Measurements from ENCODE around the gene LRRC45. TPM values are rescaled to one million over a fixed set of nuclear protein-coding genes. Genes with fewer than 3 reads are reported as not detected.
A peak's percentile ranks its signal among the peaks of the same experiment; 100 is the strongest.

The LRRC45 gene
- total RNA-seq, 5 donors from 2014 or later (not counting 1 experiment from before 2014, with no cell fraction given), result 13.3 to 28.5 (median 22.3) TPM

DNA sequence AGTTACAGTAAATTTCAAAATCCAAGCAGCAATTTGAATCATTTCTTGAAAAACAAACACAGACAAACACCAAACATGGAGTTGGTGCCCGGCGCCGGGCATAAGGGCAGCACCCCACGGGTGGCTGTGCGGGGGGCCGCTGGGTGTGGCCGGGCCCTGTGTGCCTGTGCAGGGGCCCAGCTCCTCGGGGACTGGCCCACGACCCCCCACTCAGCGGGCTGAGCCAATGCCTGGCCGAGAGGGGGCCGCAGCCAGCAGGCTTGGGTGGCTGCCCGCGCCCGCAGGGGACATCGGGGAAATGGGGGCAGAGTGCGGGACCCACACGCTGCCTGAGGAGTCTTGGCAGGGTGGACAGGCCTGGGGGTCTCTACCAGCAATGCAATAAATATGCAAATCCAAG lies 55.3 kb downstream of the LRRC45 start:
- H3K4me1 Mint-ChIP-seq, result no peaks in the 10 kb centered on the region
- no peak overlapping the region for H3K27ac Mint-ChIP-seq
- no peak for ATAC-seq (replicated peaks in 1 of 4)
- DNase-seq, result no peak
- Histone ChIP-seq H3K4me1 (ENCODE audit: control insufficient read depth in 1 of 2, extremely low read depth in 1 of 2, insufficient read depth in 2 of 2, low read length in 2 of 2) (no peaks in the 10 kb centered on the region), H3K9me3 (no peaks in the 10 kb centered on the region), H3K4me3 (ENCODE audit: control insufficient read depth in 1 of 2, extremely low read depth in 1 of 2, low read length in 1 of 2) (no peak overlapping the region), H3K36me3 (ENCODE audit: control insufficient read depth in 2 of 2, extremely low read depth in 1 of 2, insufficient read depth in 1 of 2, low read length in 1 of 2) (peaks cover 21 to 41% of the 10 kb centered on the region in 2 donors), H3K27me3 (replicated peaks in 1 of 2; ENCODE audit: control insufficient read depth in 2 of 2, extremely low read depth in 1 of 2, insufficient read depth in 2 of 2, low read length in 1 of 2) (no peaks in the 10 kb centered on the region), H3K27ac (ENCODE audit: low read length) (no peak overlapping the region)
- peaks cover 4% of the 10 kb centered on the region for H3K36me3 Mint-ChIP-seq
- no peak overlapping the region for H3K4me3 Mint-ChIP-seq
- 81% methylated on average over 15 of the region's 18 CpGs for WGBS (ENCODE audit: insufficient coverage)
- no peaks in the 10 kb centered on the region for H3K9me3 Mint-ChIP-seq
- POLR2A ChIA-PET, result interaction anchor here in 1 of 2 donors (0.6 kb wide), 1 partner anchor 17 kb away, joined by 3 read pairs; no protein-coding TSS in a partner anchor
- H3K27me3 Mint-ChIP-seq, result no peaks in the 10 kb centered on the region
- CTCF ChIA-PET, result interaction anchor here in 1 of 2 donors (0.6 kb wide), 1 partner anchor 19 kb away, joined by 3 read pairs; no protein-coding TSS in a partner anchor

DNA sequence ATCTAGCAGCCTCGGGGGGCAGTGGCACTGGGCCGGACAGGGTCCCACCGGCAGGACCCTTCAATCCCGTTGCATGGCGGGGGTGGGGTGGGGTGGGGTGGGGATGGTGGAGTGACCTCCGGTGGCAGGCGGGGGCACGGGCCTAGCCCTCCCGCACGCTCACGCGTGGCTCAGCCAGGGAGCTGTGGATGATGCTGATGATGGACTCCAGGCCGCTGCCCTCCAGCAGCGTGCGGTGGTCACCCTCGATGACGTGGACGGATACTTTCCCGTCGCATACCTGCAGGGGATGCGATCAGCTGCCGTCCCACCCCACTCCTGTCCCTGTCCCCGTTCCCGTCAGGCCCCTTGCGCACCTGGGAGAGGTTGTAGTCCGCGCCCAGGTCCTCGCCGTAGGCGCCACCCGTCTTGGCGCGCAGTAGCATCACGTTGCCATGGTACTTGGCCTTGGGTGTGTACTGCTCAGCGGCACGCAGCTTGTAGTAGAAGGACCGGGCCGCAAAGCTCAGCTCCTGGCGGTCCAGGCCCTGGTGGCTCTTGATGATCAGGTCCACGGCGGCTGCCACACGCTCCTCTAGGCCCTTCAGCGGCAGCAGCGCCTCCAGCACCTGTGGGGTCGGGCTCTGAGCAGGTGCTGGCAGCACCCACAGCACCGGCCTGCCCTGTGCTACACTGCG lies 56.0 kb downstream of the LRRC45 start:
- ATAC-seq (replicated peaks in 1 of 4) (peak in 1 of 4 experiments; percentile 5), DNase-seq (no peak)
- Mint-ChIP-seq H3K4me3 (no peak overlapping the region), H3K27me3 (no peaks in the 10 kb centered on the region), H3K27ac (no peak overlapping the region), H3K4me1 (no peaks in the 10 kb centered on the region), H3K36me3 (peaks cover 6% of the 10 kb centered on the region), H3K9me3 (no peaks in the 10 kb centered on the region)
- CTCF ChIA-PET, result interaction anchor here in 1 of 2 donors (0.6 kb wide), 1 partner anchor 20 kb away, joined by 3 read pairs; no protein-coding TSS in a partner anchor
- no peak overlapping the region for H3K27ac ChIP-seq (ENCODE audit: low read length)
- no peaks in the 10 kb centered on the region for H3K27me3 ChIP-seq (replicated peaks in 1 of 2; ENCODE audit: control insufficient read depth in 2 of 2, extremely low read depth in 1 of 2, insufficient read depth in 2 of 2, low read length in 1 of 2)
- H3K4me1 ChIP-seq (ENCODE audit: control insufficient read depth in 1 of 2, extremely low read depth in 1 of 2, insufficient read depth in 2 of 2, low read length in 2 of 2), result no peaks in the 10 kb centered on the region
- H3K4me3 ChIP-seq (ENCODE audit: control insufficient read depth in 1 of 2, extremely low read depth in 1 of 2, low read length in 1 of 2), result no peak overlapping the region
- POLR2A ChIA-PET, result no interaction called here
- 96% methylated on average over 39 of the region's 47 CpGs for WGBS (ENCODE audit: insufficient coverage)
- H3K36me3 ChIP-seq (ENCODE audit: control insufficient read depth in 2 of 2, extremely low read depth in 1 of 2, insufficient read depth in 1 of 2, low read length in 1 of 2), result peaks cover 26 to 46% of the 10 kb centered on the region in 2 donors
- H3K9me3 ChIP-seq, result no peaks in the 10 kb centered on the region

DNA sequence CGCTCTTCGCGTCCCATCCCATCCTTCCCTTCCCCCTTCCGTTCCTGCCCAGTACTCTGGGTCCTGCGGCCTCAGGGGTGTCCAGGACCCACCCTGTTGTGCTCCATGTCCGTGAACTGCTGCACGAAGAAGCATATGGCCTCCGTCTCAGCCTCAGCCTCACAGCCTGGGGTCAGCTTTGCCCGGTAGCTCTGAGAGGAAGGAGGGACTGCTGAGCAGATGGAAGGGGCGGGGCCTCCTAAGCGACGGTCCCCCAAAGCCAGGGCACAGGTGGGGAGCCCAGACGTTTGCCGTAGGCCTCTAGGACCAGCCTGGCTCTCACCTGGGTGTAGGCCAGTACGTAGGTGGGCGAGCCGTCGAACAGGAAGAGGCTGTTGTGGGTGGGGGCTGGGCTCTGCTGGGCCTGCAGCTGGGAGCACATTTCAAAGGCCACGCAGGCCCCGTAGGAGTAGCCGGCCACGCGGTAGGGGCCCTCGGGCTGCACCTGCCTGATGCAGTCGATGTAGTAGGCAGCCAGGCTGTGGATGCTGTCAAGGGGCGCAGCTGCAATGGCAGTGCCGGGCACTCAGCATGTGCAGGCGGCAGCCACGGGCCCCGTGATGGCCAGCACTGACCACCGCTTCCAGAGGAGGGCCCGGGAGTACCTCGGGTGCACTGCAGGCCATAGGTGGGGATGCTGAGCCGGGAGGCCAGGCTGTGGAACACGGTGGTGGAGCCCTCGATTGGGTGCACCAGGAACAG lies 57.1 kb downstream of the LRRC45 start:
- WGBS (ENCODE audit: insufficient coverage), result 87% methylated on average over 31 of the region's 36 CpGs
- H3K36me3 ChIP-seq (ENCODE audit: control insufficient read depth in 2 of 2, extremely low read depth in 1 of 2, insufficient read depth in 1 of 2, low read length in 1 of 2), result peaks cover 31 to 52% of the 10 kb centered on the region in 2 donors
- peaks cover 8% of the 10 kb centered on the region for H3K36me3 Mint-ChIP-seq
- no peaks in the 10 kb centered on the region for H3K9me3 ChIP-seq
- ATAC-seq (replicated peaks in 1 of 4), result no peak
- H3K27me3 ChIP-seq (replicated peaks in 1 of 2; ENCODE audit: control insufficient read depth in 2 of 2, extremely low read depth in 1 of 2, insufficient read depth in 2 of 2, low read length in 1 of 2), result no peaks in the 10 kb centered on the region
- H3K9me3 Mint-ChIP-seq, result no peaks in the 10 kb centered on the region
- DNase-seq, result no peak
- H3K4me3 ChIP-seq (ENCODE audit: control insufficient read depth in 1 of 2, extremely low read depth in 1 of 2, low read length in 1 of 2), result no peak overlapping the region
- H3K4me1 ChIP-seq (ENCODE audit: control insufficient read depth in 1 of 2, extremely low read depth in 1 of 2, insufficient read depth in 2 of 2, low read length in 2 of 2), result no peaks in the 10 kb centered on the region
- no peak overlapping the region for H3K27ac ChIP-seq (ENCODE audit: low read length)
- POLR2A ChIA-PET, result no interaction called here
- no peak overlapping the region for H3K27ac Mint-ChIP-seq
- CTCF ChIA-PET, result no interaction called here
- H3K4me3 Mint-ChIP-seq, result no peak overlapping the region
- H3K27me3 Mint-ChIP-seq, result no peaks in the 10 kb centered on the region
- no peaks in the 10 kb centered on the region for H3K4me1 Mint-ChIP-seq

Other genes starting within 250 kb of the LRRC45 start
- under 1 TPM in 1 of 5 donors, not detected in 4; 0.13 TPM for gene GCGR, start 219.2 kb upstream of the LRRC45 start, total RNA-seq
- 10 to 100 TPM; 46.4 to 92.4 (median 77.1) TPM for gene MCRIP1, start 190.0 kb upstream of the LRRC45 start, total RNA-seq
- not detected for gene PPP1R27, start 188.3 kb upstream of the LRRC45 start, total RNA-seq
- gene P4HB, start 162.8 kb upstream of the LRRC45 start, total RNA-seq, result 100 to 1,000 TPM; 228 to 324 (median 269) TPM
- 100 to 1,000 TPM; 473 to 577 (median 504) TPM for gene ARHGDIA, start 152.0 kb upstream of the LRRC45 start, total RNA-seq
- gene ALYREF, start 131.7 kb upstream of the LRRC45 start, total RNA-seq, result 10 to 100 TPM; 58.2 to 82.9 (median 63.4) TPM
- 10 to 100 TPM; 37.6 to 61.3 (median 51.1) TPM for gene ANAPC11, start 131.6 kb upstream of the LRRC45 start, total RNA-seq
- gene NPB, start 121.1 kb upstream of the LRRC45 start, total RNA-seq, result under 1 TPM; 0.16 to 0.51 (median 0.41) TPM
- 10 to 100 TPM; 24.5 to 55.2 (median 48.2) TPM for gene PCYT2, start 111.9 kb upstream of the LRRC45 start, total RNA-seq
- gene SIRT7, start 105.1 kb upstream of the LRRC45 start, total RNA-seq, result 10 to 100 TPM; 54.3 to 96.2 (median 77.4) TPM
- 10 to 100 TPM; 10.6 to 24.8 (median 18.8) TPM for gene MAFG, start 95.6 kb upstream of the LRRC45 start, total RNA-seq
- gene PYCR1, start 86.0 kb upstream of the LRRC45 start, total RNA-seq, result 10 to 100 TPM in 2 of 5 donors, 1 to 10 TPM in 2, under 1 TPM in 1; 0.93 to 15.4 (median 8.2) TPM
- not detected for gene MYADML2, start 76.1 kb upstream of the LRRC45 start, total RNA-seq
- gene NOTUM, start 62.1 kb upstream of the LRRC45 start, total RNA-seq, result under 1 TPM in 3 of 5 donors, not detected in 2; 0.13 to 0.33 (median 0.29) TPM
- 10 to 100 TPM; 34.6 to 49.7 (median 44.9) TPM for gene ASPSCR1, start 45.7 kb upstream of the LRRC45 start, total RNA-seq
- 10 to 100 TPM; 26.7 to 47.8 (median 43.7) TPM for gene CENPX, start 427 bp upstream of the LRRC45 start, total RNA-seq
- gene RAC3, start 8.4 kb downstream of the LRRC45 start, total RNA-seq, result 1 to 10 TPM; 1.1 to 5.4 (median 3.6) TPM
- gene DCXR, start 14.4 kb downstream of the LRRC45 start, total RNA-seq, result 100 to 1,000 TPM in 1 of 5 donors, 10 to 100 TPM in 4; 70.4 to 111 (median 96.1) TPM
- gene RFNG, start 28.5 kb downstream of the LRRC45 start, total RNA-seq, result 10 to 100 TPM; 31.5 to 38.6 (median 35.2) TPM
- 100 to 1,000 TPM in 2 of 5 donors, 10 to 100 TPM in 3; 75.3 to 117 (median 98.0) TPM for gene GPS1, start 28.6 kb downstream of the LRRC45 start, total RNA-seq
- gene DUS1L, start 42.5 kb downstream of the LRRC45 start, total RNA-seq, result 100 to 1,000 TPM; 137 to 186 (median 177) TPM
- 100 to 1,000 TPM in 2 of 5 donors, 10 to 100 TPM in 3; 48.2 to 144 (median 52.5) TPM for gene FASN, start 74.9 kb downstream of the LRRC45 start, total RNA-seq
- gene CCDC57, start 189.5 kb downstream of the LRRC45 start, total RNA-seq, result 100 to 1,000 TPM in 3 of 5 donors, 10 to 100 TPM in 2; 86.4 to 127 (median 103) TPM
- gene SLC16A3, start 205.7 kb downstream of the LRRC45 start, total RNA-seq, result 10 to 100 TPM; 31.9 to 47.3 (median 40.9) TPM